OCI-LY3 (cell line): ENCODE measurements around the gene SETDB2.

ENCODE experiments used
- CTCF ChIP-seq: fragments of 200-600, 300-600 bp; sonication (generic); IDR thresholded peaks from 2 replicates; pipeline ENCODE4 v1.5.1; 2014; ENCODE audit warnings: antibody characterized with exemption, low read length, low read depth
- EZH2phosphoT487 ChIP-seq: fragments of 200-600 bp; shearing (Covaris generic); IDR thresholded peaks from 2 replicates; pipeline ENCODE4 v1.6.1; 2018; ENCODE audit warnings: antibody characterized with exemption, mixed run types, low read depth

- TF ChIP-seq CTCF = no peak
- TF ChIP-seq EZH2phosphoT487 = no peak
Observed at GRCh38 chr13:49409008-49409407, 35.1 kb upstream of the SETDB2 start.
